Right lobe of liver (tissue), 6 donors: Measurements from ENCODE around the gene POLR1H. TPM values are rescaled to one million over a fixed set of nuclear protein-coding genes. Genes with fewer than 3 reads are reported as not detected.

Experiments
- ATAC-seq, 4 donors: fragments of 200-7000 bp; cut with Tn5 transposase; one replicate each; pipeline ENCODE4 v1.9.1; 2020; ENCODE audit warnings: mild to moderate bottlenecking in 4 of 4, moderate library complexity in 4 of 4
- DNase-seq, 3 donors: peaks; one replicate each; pipeline ENCODE4 v3.0.0-alpha.2; 2020
- H3K27ac ChIP-seq, 3 donors: fragments of 200-600 bp; one replicate each; pipeline ENCODE4 v1.8.0; 2022
- H3K27me3 ChIP-seq, 2 donors: fragments of 200-600 bp; one replicate each; pipeline ENCODE4 v1.8.0; 2022
- H3K36me3 ChIP-seq, 4 donors: fragments of 200-600 bp; sonication (generic) in 1 of 4; one replicate each; pipeline versions ENCODE4 v1.5.1 to v1.8.0; 2017 to 2022; ENCODE audit warnings: control low read depth in 1 of 4
- H3K4me1 ChIP-seq, 4 donors: fragments of 200-600 bp; sonication (generic) in 1 of 4; one replicate each; pipeline versions ENCODE4 v1.5.1 to v1.8.0; 2017 to 2022; ENCODE audit warnings: control low read depth in 1 of 4
- H3K4me3 ChIP-seq, 3 donors: fragments of 200-600 bp; one replicate each; pipeline ENCODE4 v1.8.0; 2022
- H3K9me3 ChIP-seq, 4 donors: fragments of 200-600 bp; sonication (generic) in 1 of 4; one replicate each; pipeline versions ENCODE4 v1.5.1 to v1.8.0; 2017 to 2022; ENCODE audit warnings: control low read depth in 1 of 4
- CTCF ChIP-seq, 4 donors: fragments of 200-600 bp in 3 of 4; fragments of 450-650 bp in 1 of 4; IDR thresholded peaks; one replicate each; pipeline versions ENCODE4 v1.5.1 to v1.8.0; 2016 to 2022; ENCODE audit warnings: antibody characterized with exemption in 4 of 4, mild to moderate bottlenecking in 2 of 4
- POLR2A ChIP-seq: fragments of 450-650 bp; IDR thresholded peaks from one replicate; pipeline ENCODE4 v1.6.1; 2017; ENCODE audit warnings: antibody characterized with exemption, mild to moderate bottlenecking
- WGBS: methylation state at CpG from one replicate; pipeline ENCODE4 v1.1.6; 2018; ENCODE audit warnings: low coverage, low lambda C conversion rate; ENCODE audit not compliant: insufficient coverage; ENCODE audit errors: missing lambda C conversion rate; 5-methylcytosine and 5-hydroxymethylcytosine counted together
- intact Hi-C, 2 donors: fragments of 100-400 bp; cut with DNase I; formaldehyde crosslinking; loops; one replicate each; pipeline versions ENCODE4 v1.11.2 to v1.14.1; 2022
- long read RNA-seq: library from polyadenylated mRNA; unstranded; transcript quantifications from one replicate; pipeline ENCODE4 v2.0.0, GENCODE V29; 2019
- total RNA-seq, 6 experiments: library from RNA; depleted of rRNA in 2 of 6; stranded (reverse); fragments of >200 nt in 2 of 6; fragmentation: NEBNext Ultra II Directional in 3 of 6; extraction: Animal tissue kit (Norgen Biotek cat#: 25700) in 3 of 6; gene quantifications; one replicate each; pipeline versions ENCODE4 v1.1.0 to v1.2.4, GENCODE V29; 2016 to 2023
- donor health status: DM: no; HTN: yes; CAD: no.
- donor health status: DM: no; HTN: no; CAD: no.
- donor health status: DM: no; HTN: no; CAD: no.
- donor health status: DM: no; HTN: yes; CAD: no.
- donor health status: DM: no; HTN: yes; CAD: no.

POLR1H gene
- 10 to 100 TPM in 4 of 6 experiments, 1 to 10 TPM in 2; 9.4 to 17.8 (median 11.2) TPM for total RNA-seq
- long read RNA-seq, partial matches to known transcripts: 0 of 3 reads
- long read RNA-seq, other reads (novel, unspliced or antisense): 0 of 3 reads

- Histone ChIP-seq H3K36me3 (peaks cover 0 to 14% (median 0%) of the 10 kb centered on the region in 4 donors), H3K9me3 (no peaks in the 10 kb centered on the region), H3K27ac (peak within 1 kb of the TSS; percentile 71 to 81 (median 81)), H3K27me3 (no peaks in the 10 kb centered on the region), H3K4me3 (peak within 1 kb of the TSS; percentile 78 to 94 (median 80)), H3K4me1 (peaks cover 0 to 10% (median 4%) of the 10 kb centered on the region in 4 donors)
- peak; percentile 97 to 99 (median 98) for ATAC-seq
- intact Hi-C loops: no loop called here
- WGBS: 0% methylated on average over 30 of the region's 48 CpGs
- DNase-seq: peak; percentile 92 to 96 (median 96)
- TF ChIP-seq POLR2A (peak; percentile 93), CTCF (IDR thresholded peaks at IDR 0.05) (peak in 1 of 4 donors; percentile 7)
Measured at GRCh38 chr6:30061092-30061857, at the start of gene POLR1H. POLR1H (plus strand) TSS chr6:30061265; CDS start chr6:30061525, 260 bp downstream.

- no peaks in the 10 kb centered on the region for H3K27me3 ChIP-seq
- no peak overlapping the region for H3K27ac ChIP-seq
- no peaks in the 10 kb centered on the region for H3K4me1 ChIP-seq
- no peaks in the 10 kb centered on the region for H3K9me3 ChIP-seq
- no peak overlapping the region for H3K4me3 ChIP-seq
- H3K36me3 ChIP-seq: no peaks in the 10 kb centered on the region
- ATAC-seq (peak; percentile 64 to 80 (median 72)), DNase-seq (no peak)
- 63% methylated on average over 8 of the region's 13 CpGs for WGBS
- TF ChIP-seq CTCF (IDR thresholded peaks at IDR 0.05) (peak; percentile 28 to 88 (median 84)), POLR2A (no peak)
- intact Hi-C loops: loop anchor here in 1 of 2 donors (5.0 kb wide), 1 partner anchor 161 kb away; no protein-coding TSS in a partner anchor
Measured at GRCh38 chr6:30013291-30013922, 47.7 kb upstream of the POLR1H start.

GRCh38 chr6:30019819-30020218 lies 41.2 kb upstream of the POLR1H start:
- TF ChIP-seq POLR2A: no peak
- no peak for TF ChIP-seq CTCF (IDR thresholded peaks at IDR 0.05)
- intact Hi-C loops: loop anchor here in 1 of 2 donors (5.0 kb wide), 1 partner anchor 168 kb away; no protein-coding TSS in a partner anchor
- Histone ChIP-seq H3K4me3 (no peak overlapping the region), H3K9me3 (no peaks in the 10 kb centered on the region), H3K4me1 (no peaks in the 10 kb centered on the region), H3K36me3 (no peaks in the 10 kb centered on the region), H3K27ac (no peak overlapping the region), H3K27me3 (no peaks in the 10 kb centered on the region)
- WGBS: no CpG with 5 or more reads among the region's 2 CpGs
- DNase-seq (no peak), ATAC-seq (no peak)

GRCh38 chr6:30020626-30021025 lies 40.4 kb upstream of the POLR1H start:
- TF ChIP-seq CTCF (IDR thresholded peaks at IDR 0.05) (no peak), POLR2A (no peak)
- Histone ChIP-seq H3K27ac (no peak overlapping the region), H3K36me3 (no peaks in the 10 kb centered on the region), H3K4me3 (no peak overlapping the region), H3K9me3 (no peaks in the 10 kb centered on the region), H3K4me1 (no peaks in the 10 kb centered on the region), H3K27me3 (no peaks in the 10 kb centered on the region)
- WGBS: 43% methylated on average over 1 of the region's 1 CpG
- ATAC-seq (no peak), DNase-seq (no peak)
- intact Hi-C loops: no loop called here
